NCI-H1436 (cell line): ENCODE data around the gene MSLN.

Source experiments
- DNase-seq: peaks from one replicate; lab custom pipeline; 2025; lab: John Stamatoyannopoulos, UW

MSLN gene

GRCh38 chr16:776824-777223 lies 16.3 kb downstream of the MSLN start:
- DNase-seq, result no peak

GRCh38 chr16:777826-778225 lies 17.3 kb downstream of the MSLN start:
- no peak for DNase-seq

GRCh38 chr16:778447-778846 lies 17.9 kb downstream of the MSLN start:
- no peak for DNase-seq

- no peak for DNase-seq
Measured at GRCh38 chr16:778909-779527, 18.5 kb downstream of the MSLN start.

- no peak for DNase-seq
Measured at GRCh38 chr16:779561-779960, 19.0 kb downstream of the MSLN start.

- DNase-seq, result no peak
Measured at GRCh38 chr16:780296-780695, 19.8 kb downstream of the MSLN start.

GRCh38 chr16:781346-782010 lies 20.9 kb downstream of the MSLN start:
- DNase-seq, result no peak

GRCh38 chr16:782258-782657 lies 21.7 kb downstream of the MSLN start:
- DNase-seq, result no peak

GRCh38 chr16:782766-783403 lies 22.4 kb downstream of the MSLN start:
- peak; percentile 92 for DNase-seq

GRCh38 chr16:783404-784161 lies 23.0 kb downstream of the MSLN start:
- DNase-seq, result no peak

GRCh38 chr16:784431-784830 lies 23.9 kb downstream of the MSLN start:
- DNase-seq, result no peak

- peak; percentile 57 for DNase-seq
Measured at GRCh38 chr16:785563-786535, 25.3 kb downstream of the MSLN start.

GRCh38 chr16:787321-787966 lies 26.9 kb downstream of the MSLN start:
- no peak for DNase-seq

GRCh38 chr16:787978-788398 lies 27.5 kb downstream of the MSLN start, which contains the start of gene RPUSD1:
TSS of gene RPUSD1 (minus strand) at chr16:788381. CDS start at chr16:787737, 644 bp downstream.
- DNase-seq, result no peak

GRCh38 chr16:788399-789126 lies 28.0 kb downstream of the MSLN start, which contains the start of gene CHTF18:
TSS of gene CHTF18 (plus strand) at chr16:788620. CDS start at chr16:788685, 65 bp downstream.
- DNase-seq, result peak; percentile 90

- no peak for DNase-seq
Measured at GRCh38 chr16:789191-789850, 28.8 kb downstream of the MSLN start.

- no peak for DNase-seq
Measured at GRCh38 chr16:790086-790485, 29.6 kb downstream of the MSLN start.

GRCh38 chr16:791131-791530 lies 30.6 kb downstream of the MSLN start:
- DNase-seq, result no peak

- no peak for DNase-seq
Measured at GRCh38 chr16:792221-792995, 31.9 kb downstream of the MSLN start.
